Activated CD4-positive, alpha-beta T cell treated with anti-CD3 and anti-CD28 coated beads, Interleukin-2, amount 50 U/mL, for 16 hours (primary cell): ENCODE measurements around the gene HES6.

Experiments
- DNase-seq: peaks from one replicate; pipeline ENCODE4 v3.0.0-alpha.2; 2020

The HES6 gene

DNA sequence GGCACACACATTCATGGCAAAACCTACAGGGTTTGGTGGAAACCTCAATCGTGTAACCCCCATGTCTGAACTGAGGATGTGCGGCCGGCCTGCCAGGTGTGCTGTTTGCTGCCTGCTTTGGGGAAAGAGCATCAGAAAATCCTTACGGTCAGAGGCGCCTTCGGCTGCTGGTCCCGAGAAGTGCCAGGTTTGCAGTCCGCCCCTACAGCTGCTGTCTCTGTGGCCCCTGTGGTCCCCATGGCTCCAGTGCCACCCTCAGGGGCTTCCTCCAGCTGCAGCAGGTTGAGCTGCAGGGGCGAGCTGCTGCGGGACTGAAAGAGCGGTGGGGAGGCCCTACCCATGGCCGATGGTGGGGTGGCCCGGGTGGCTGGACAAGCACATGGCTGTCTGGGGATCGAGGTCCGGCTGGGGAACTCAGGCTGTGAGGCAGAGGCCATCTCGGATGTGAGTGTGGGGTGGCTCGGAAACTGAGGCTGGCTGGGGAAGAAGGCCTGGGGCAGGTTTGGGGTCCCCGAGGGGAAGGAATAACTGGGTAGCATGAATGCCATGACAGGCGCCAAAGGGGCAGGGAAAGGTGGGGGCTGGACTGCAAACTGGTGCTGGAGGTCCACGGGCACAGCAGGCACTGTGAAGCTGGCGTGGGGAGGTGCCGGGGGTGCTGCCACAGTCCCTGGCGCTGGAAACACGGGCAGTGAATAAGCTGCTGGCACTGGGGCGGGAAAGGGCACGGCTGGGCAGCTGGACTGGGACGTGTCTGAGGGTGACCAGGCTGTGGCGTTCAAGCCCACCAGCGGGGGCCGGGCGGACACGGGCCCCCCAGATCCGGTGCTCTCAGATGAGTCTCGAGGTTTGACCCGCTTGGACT lies 13.2 kb upstream of the HES6 start:
- no peak for DNase-seq

DNA sequence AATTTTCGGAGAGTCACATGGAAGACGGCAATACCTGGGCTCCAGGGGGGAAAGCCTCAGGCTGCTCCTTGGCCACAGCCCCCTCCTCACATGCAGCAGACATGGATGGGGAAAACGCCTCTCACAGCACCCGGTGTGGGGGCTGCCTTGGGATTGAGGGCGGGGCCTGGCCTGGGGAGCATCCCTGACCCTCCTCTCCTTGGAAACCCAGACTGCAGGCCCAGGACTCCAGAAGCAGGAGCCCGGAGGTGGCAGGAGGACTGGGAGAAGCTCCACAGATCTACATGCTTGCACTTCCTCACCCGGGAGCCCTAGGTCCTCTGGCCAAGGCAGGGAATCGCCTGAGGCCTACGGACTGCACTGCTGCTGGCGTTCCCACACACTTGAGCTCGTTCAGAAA lies 12.1 kb upstream of the HES6 start:
- DNase-seq = no peak

DNA sequence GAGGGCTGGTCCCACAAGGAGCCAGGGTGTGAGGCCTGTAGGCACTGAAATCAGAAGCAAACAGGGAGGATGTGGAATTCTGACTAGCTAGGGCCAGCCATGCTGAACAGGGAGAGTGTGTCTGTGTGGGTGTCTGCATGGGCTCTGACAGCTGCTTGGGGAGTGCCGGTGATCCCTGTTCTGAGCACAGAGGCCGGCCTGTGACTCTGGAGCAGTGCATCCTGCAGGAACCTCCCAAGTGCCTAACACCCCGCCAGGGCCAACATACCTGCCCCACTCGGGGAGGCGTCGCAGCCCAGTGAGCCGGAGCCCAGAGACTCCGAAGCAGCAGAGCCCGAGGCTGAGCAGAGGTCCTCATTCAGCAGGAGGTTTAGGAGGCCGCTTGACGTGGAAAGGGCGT lies 11.5 kb upstream of the HES6 start:
- no peak for DNase-seq

DNA sequence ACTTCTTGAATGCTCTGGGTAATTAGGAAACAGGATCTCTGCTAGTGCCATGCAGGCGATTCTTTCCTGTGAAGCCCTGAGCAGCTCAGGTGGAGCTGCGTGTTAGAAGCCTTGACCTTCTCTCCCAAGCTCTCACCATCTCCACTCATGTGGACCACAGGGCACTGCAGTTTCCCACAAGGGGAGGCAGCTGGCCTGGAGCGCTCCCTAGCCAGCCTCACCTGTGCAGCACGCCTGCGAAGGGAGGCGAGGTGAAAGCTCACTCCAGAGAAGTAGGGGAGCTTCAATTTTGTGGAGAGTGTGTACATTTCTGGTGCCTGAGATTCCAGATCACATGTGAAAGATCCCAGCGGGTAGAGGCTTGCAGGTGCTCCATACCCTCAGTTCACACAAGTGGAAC lies 11.1 kb upstream of the HES6 start:
- DNase-seq = no peak

DNA sequence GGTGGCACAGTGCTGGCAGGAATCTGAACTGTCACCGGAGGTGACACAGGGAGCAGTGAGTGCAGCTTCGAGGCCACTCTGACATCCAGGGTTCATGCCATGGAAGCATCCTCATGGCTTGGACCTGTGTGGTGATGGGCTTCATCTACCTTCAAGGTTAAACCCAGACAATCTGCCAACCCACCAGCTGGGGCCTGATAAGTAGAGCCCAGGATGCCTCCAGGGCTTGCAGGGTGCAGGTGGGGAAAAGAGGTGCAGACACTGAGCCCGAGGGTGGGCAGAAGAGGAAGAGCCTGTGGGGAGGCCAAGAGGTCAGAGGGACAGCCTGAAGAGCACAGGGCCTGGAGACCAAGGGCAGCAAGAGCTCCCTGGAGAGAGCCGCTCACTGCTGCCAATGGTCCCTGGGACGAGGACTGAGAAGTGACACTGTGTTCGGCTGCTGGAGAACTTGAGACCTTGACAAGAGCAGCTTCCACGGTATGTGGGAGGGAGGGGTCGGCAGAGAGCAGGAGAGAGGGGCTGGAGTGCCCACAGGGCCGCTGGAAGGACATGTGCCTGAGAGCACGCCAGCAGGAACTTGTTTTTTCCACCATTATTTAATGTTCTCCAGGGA lies 8.1 kb upstream of the HES6 start:
- DNase-seq = no peak

DNA sequence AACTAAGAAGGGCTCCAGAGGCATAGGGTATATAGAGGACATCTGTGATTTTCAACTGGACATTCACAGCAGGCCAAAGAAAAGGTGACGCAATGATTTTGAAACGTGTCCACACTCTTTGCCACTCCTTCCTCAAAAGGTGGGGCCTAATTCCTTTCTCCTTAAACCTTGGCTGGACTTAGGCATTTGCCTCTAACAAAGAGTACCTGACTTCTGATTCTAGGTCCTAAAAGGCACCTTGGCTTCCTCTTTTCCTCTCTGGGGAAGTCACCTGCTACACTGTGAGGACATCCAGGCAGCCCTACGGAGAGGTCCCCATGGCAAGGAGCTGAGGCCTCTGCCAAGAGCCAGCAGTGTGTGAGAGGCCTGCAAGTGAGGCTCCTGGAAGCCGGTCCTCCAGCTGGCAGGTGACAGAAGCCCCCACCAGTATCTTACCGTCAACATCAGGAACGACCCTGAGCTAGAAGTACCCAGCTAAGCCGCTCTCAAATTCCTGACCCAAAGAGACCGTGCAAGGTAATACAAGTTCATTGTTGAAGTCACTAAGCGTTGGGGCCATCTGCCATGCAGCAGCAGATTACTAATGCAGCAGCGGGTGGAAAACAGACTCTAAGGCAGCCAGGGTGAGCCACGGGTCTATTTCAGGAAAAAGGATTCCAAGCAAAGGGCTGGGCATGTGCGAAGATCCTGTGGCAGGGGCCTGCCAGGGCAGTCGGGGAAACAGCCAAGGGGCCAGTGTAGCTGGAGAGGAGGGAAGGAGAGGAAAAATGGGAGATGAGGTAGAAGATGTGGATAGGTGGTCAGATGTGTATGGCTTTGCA lies 7.4 kb upstream of the HES6 start:
- no peak for DNase-seq

DNA sequence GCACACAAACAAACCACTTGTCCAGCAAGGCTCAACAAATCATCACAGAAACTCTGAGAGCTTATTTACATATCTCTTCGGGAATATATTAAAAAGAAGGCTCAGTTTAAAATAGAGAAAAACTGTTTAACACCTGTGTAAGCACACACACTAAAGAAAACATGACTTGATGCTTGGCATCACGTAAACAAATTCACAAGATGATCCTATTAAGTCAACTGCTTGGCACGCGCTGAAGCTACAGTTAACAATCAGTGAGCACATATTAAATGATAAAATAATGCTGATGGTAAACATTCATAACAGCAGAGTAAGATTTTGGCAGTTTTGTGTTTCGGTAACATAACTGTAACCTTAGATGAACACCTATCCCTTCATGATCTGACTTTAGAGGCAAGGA lies 4.3 kb upstream of the HES6 start:
- DNase-seq = no peak

DNA sequence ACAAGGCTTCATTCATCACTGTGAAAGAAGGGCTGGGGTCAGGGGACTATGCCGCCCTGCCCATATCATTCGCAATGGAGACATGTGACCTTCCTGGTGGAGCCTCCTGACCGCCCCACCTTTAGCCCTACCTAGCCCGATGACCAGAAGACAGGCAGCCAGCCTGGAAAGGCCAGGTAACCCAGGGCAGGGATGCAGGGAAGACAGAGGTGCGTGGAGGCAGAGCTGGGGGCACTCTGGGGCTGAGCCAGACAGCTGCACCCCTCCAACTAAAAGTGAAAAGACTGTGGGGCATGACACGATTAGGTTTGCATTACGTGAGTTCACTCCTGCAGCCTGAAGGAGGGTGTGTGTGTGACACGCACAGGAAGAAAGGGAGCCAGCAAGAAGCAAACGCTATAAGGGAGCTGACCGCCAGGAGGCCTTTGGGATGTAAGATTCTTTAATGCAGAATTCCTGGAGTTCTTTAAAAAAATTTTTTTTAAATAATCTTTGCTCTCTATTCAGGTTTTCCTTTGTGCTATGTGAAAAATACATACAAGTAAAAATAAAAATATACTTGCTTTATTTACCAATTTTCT lies 3.7 kb upstream of the HES6 start:
- DNase-seq = no peak

DNA sequence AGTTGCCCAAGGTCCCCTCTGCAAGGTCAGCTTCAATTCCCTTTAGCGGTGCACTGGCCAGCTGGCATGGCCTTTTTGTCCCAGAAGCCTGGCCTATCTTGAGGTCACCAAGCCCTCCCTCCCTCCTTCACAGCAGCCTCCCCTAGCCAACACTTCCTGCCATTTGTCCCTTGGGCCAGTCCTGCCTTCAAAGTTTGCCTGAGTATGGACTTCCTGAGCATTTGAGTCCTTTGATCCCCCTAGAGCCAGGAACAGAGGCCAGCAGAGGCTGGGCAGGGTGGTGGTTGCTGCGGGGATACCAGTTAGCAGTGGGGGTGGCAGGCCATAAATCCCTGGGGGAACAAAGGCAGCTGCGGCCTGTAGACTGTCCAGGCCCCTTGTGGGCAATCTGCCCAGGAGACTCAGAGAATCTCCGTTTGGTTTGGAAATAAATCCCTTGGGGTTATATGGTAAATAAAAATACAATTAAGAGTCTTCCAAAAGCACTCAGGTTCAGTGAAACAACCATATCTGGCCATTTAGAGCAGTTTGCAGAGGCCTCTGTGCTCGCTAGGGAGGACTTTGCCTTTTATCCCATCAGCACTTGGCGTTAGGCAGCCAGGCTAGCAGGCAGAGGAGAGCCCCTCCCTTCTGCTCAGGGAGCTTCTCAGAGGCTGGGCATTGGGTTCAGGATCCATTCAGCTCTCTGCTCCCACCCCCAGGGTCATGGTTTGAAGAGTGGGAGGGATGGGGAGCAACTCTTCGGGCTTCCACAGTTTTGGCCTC lies 3.1 kb upstream of the HES6 start:
- DNase-seq = no peak

DNA sequence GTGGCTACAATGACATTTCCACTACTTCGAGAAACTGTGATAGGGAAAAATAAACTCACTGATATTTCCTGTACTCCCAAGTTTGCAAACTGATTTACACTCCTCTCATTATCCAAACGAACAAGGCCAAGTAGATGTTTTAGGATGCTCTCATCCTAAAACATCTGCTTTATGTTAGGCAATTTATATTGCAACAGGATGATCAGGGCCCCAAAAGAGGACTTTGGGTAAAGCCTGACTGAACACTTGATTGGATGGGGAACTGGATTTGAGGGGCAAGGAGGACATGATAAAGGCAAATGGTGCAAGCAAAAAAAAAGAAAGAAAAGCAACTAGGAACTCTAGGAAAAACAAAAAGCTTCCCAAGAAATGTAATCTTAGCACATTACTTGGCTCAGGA lies 2.1 kb upstream of the HES6 start:
- no peak for DNase-seq

DNA sequence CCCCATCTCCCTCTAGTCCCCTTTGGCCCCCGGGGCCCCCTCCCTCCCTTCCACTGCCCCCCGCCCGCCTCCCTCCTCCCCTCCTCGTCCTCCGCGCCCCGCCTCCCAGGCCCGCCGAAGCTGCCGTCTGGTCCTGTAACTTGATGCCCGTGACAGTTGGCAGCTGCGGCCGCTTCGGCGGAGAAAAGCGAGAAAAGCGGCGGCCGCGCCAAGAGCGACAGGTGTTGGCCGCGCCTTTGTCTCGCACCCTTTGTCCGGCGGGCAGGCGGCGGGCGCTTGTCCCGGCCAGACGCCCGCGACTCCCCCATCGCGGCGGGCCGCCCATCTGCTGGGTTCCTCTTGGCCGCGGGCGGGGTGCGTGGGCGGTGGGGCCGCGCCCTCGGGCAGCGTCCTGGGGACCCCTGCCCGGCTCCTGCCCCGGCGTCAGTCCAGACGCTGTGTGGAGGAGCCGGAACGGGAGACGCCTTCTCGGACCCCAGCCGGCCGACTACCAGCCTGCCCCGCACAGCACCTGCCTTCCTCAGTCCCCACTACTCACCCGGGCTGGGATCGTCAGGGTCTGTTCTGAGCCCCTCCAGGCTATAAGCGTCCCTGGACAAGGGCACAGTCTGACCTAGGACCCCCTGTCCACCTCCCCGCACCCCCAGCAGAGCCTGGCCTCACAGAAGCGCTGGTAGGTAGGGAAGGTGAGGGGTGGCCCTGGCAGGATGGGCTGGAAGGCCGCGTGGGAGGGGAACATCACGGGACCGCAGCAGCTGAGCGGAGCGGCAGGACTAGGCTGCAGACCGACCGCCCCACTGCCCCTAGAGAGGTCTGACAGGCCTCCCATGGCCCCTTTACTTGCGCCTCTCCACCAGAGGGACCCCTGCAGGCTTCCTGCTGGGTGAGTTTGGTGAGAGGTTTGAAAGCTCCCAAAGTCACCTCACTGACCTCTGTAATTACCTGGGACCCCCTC lies 1.2 kb upstream of the HES6 start:
- no peak for DNase-seq

DNA sequence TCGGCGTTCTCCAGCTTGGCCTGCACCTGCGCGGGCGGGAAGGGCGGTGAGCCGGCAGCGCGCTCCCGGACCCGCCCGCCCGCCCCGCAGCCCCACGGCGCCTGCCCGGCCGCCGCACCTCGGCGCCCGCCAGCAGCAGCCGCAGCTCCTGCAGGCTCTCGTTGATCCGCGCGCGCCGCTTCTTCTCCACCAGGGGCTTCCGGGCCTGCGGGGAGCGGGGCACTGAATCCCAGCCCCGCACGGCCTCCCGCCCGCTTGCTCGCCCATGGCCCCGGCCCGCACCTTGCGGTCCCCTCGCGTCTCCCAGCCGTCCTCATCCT lies 335 bp downstream of the HES6 start:
- DNase-seq = no peak

DNA sequence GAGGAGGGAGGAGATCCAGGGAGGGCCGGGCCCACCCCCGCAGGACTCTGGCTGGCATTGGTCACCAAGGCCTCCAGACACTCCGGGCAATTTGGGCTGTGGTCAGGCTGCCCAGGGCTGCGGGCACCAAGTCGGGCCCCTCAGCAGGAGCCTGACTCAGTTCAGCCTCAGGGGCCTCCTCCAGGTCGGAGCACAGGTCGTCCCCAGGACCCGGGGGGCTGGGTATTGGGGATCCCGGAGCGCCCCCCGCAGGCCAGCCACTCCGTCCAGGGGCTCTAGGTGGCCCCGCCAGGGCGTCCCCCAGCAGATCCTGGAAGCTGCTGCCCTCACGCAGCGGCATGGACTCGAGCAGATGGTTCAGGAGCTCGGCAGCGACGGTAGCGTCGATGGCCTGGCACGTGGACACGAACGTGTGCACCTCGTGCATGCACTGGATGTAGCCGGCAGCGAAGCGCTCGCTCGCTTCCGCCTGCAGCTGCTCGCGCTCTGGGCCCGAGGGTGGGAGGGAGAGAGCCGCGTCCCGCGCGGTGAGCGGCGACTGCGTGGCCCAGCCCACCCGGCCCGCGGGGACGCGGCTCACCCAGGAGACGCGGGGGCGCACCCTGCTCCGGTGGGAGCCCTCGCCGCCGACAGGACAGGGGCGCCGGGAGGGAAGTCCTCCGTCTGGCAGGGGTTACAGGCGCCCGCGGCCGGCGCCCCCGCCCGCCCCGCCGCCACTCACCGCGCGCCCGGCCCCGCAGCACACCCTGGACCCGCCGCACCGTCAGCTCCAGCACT lies 884 bp downstream of the HES6 start:
- DNase-seq = peak; percentile 33

DNA sequence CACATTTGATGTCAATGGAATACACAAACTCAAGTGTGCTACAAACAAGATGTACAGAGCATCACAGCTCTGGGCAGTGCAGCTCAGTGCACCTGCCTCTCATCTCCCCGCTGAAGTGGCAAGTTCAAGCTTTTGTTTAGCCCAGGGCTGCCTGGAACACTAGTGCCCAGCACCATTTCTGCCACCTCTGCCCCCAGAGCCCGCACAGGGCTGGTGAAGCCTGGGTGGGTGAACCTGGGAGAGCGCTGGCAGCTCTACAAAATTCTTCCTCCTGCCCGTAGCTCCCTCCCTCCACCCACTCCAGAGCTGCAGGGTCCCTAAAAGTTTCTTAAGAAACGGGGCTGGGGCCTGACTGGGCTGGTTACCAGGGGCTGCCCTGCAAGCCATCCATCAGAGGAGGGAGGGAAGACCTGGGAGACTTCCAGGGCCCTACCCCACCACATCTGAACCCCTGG lies 1.5 kb downstream of the HES6 start:
- DNase-seq = no peak

DNA sequence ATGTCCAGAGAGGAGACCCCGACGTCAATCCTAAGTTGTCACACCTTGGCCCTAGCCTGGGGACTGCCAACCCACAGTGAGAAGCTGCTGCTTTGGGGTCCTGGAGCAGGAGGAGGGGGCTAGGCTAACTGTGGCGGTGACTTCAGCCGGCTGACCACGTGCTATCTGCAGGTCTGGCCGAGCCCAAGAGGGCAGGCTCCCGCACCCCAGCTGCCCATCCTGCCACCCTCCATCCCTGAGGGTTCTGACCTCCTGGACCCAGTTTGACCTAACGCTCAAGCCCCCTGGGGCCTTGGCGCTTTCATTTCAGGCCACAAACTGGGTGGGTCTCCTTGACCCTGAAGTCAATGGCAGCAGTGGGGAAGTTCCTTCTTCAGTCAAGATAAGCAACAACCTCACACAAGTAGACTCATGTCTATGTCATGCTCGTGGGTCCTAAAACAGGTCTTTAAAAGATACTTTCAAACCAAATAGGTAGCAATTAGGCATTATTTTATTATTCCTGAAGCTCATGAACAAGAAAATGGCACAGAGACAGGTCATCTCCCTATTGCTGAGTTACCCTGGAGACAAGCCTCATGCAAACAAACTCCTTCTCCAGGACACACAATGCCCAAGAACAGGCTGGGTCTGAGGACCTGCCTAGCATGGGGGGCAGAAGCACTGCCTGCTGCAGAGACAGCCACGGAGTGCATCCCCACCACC lies 2.3 kb downstream of the HES6 start:
- DNase-seq = no peak

DNA sequence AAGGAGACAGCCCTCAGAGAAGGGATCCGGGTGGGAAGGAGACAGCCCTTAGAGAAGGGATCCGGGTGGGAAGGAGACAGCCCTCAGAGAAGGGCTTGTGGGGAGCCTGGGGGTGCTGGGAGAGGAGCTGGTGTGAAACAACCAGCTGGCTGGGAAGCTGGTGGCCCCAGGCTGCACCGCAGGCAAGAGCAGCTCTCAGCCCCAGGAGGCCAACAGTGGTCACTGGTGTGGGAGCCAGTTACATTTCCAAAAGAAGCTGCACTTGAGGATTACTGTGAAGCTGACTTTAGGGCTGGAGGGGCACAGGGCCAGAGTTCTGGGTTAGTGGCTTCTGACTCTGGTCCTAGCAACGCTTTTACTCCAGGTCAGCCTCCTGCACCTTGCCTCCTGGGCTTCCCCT lies 3.3 kb downstream of the HES6 start:
- no peak for DNase-seq

DNA sequence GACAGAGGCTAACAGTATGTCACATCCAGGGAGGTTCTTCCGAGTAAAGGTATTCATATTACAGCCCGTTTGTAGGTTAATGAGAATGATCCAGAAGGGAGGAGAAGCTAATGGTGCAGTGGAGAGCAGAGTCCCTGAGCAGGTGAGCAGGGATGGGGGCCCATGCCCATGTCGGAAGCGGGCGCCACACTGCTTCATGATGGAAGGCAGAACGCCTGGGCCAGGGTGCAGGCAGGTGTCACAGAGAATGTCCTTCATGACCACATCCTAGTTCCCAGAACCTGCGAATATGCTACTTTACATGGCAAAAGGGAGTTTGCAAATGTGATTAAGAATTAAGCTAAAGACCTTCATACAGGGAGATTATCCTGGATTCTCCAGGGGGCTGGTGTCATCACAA lies 4.0 kb downstream of the HES6 start:
- no peak for DNase-seq

DNA sequence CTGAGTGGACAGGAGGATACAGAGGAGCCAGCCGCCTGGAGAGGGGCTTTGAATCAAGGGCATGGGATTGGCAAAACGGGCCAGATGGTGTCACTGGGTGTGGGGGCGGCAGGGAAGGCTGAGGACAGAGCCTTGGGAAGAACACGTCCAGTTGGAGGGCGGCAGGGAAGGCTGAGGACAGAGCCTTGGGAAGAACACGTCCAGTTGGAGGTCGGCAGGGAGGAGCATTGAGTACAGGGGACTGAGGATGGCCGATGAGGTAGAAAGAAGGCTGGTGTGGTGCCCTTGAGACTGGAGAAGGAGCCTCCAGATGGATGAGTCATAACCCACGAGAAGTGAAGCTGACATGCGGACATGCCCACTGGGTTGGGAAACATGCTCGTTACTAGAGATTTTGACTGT lies 4.5 kb downstream of the HES6 start:
- no peak for DNase-seq

DNA sequence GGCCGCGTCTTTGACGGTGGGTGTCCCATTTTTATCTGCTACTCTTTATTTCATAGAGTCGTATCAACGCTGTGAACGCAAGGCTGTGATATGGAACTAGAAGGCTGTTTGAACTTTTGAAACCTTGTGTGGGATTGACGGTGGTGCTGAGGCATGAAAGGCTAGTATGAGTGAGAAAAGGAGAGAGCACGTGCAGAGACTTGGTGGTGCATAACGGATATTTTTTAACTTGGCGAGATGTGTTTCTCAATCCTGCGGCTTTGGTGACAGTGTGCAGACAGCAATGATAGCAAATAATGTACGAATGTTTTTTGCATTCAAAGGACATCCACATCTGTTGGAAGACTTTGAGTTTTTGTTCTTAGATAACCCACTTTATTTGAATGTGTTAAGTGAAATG lies 6.2 kb downstream of the HES6 start:
- DNase-seq = no peak

DNA sequence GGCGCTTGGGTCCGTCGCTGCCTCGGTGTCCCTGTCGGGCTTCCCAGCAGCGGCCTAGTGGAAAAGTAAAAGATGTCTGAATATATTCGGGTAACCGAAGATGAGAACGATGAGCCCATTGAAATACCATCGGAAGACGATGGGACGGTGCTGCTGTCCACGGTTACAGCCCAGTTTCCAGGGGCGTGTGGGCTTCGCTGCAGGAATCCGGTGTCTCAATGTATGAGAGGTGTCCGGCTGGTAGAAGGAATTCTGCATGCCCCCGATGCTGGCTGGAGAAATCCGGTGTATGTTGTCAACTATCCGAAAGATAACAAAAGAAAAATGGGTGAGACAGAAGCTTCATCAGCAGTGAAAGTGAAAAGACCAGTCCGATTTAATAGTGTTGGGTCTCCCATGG lies 8.0 kb downstream of the HES6 start:
- no peak for DNase-seq
